HG03064 (cell line): Measurements from ENCODE around the gene TPPP.
"Not testable (repeated sequence)": the region's sequence is repeated elsewhere in the genome, so short reads cannot be mapped to it uniquely, and the experiment has no call there.

ENCODE experiments used
- ATAC-seq: cut with Tn5 transposase; IDR thresholded peaks from one replicate; pipeline ENCODE4 v1.9.1; 2021; ENCODE audit warnings: low read depth; ENCODE audit not compliant: unreplicated experiment

Gene TPPP

GRCh38 chr5:695475-695874, 2.3 kb upstream of the TPPP start:
- not testable (repeated sequence) for ATAC-seq

- ATAC-seq = not testable (repeated sequence)
Observed at GRCh38 chr5:694042-694431, 885 bp upstream of the TPPP start.

DNA sequence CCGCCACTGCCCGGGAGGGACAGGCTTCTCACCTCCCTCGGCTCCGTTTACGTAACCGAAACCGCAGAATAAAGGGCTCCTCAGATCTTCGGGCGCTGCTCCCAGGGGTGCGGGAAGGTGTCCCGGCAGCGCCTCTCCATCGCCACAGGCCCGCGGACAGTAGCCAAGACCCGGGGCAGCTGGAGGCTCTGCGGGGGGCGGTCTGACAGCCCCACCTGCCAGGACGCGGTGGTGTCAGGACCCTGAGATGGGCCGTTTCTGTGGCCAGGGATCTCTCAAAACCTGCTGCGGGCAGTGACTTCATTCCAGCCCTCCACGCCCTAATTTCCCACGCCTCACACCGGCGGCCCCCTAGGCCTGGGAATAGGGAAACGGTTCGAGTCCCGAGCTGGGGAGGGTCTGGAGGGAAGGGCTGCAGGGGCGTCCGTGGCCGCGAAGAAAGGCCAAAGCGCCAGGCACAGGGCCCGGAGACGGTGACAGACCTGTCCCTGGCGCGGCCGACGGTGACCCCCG, 567 bp downstream of the TPPP start:
- peak; percentile 12 for ATAC-seq

GRCh38 chr5:691817-692528, 1.2 kb downstream of the TPPP start:
- ATAC-seq = no peak

- not testable (repeated sequence) for ATAC-seq
Observed at GRCh38 chr5:691049-691448, 2.1 kb downstream of the TPPP start.

DNA sequence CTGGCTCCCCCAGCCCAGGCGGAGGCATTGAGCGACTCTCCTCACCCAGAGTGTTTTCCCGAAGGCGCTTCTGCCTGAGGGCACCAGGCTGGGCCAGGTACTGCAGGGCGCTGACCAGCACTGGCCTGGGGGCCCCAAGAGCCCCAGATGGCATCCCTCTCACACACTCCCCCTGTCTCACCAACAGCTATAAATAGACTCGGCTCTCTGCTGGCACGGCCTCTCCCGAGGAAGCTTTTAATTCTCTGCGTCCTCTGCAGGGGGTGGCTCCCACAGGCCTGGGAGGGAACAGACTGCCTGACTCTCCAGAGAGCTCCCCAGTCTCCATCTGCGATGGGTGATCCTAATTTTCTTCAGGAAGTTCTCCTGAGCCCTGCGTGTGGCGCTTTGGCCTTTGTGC, 2.9 kb downstream of the TPPP start:
- not testable (repeated sequence) for ATAC-seq

DNA sequence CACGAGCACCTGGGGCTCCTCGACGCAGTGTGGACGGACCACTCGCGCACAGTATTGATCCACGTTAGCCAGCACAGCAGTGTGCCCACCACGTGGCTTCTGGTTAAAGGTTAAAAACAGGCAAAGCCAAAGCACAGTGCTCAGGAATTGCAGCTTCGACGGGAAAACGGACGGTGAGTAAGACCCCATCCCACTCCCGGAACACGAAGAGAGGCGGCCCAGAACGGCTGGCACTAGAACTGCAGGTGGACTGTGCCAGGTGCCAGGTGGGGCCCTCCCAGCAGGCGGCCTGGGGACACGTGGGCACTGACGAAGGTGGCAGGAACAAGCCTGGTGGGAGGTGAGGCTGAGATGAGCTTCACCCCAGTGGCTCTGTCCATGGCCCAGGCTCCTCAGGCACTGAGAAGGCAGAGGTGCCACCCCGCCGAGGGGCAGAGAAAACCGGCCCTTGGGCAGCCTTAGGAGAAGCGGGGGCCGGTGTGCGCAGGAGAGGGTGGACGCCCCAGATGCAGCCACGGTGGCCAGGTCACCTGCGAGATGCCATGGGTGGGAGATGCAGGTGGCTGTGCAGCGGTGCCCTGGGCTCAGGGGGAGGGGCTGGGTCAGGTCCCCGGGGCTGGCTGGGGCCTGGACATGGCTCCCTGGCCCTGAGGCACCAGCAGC, 4.7 kb downstream of the TPPP start:
- not testable (repeated sequence) for ATAC-seq

- not testable (repeated sequence) for ATAC-seq
Observed at GRCh38 chr5:686936-687335, 6.2 kb downstream of the TPPP start.

- not testable (repeated sequence) for ATAC-seq
Observed at GRCh38 chr5:686172-686523, 7.0 kb downstream of the TPPP start.

- no peak for ATAC-seq
Observed at GRCh38 chr5:685262-686171, 7.6 kb downstream of the TPPP start.

- no peak for ATAC-seq
Observed at GRCh38 chr5:684751-685216, 8.4 kb downstream of the TPPP start.

DNA sequence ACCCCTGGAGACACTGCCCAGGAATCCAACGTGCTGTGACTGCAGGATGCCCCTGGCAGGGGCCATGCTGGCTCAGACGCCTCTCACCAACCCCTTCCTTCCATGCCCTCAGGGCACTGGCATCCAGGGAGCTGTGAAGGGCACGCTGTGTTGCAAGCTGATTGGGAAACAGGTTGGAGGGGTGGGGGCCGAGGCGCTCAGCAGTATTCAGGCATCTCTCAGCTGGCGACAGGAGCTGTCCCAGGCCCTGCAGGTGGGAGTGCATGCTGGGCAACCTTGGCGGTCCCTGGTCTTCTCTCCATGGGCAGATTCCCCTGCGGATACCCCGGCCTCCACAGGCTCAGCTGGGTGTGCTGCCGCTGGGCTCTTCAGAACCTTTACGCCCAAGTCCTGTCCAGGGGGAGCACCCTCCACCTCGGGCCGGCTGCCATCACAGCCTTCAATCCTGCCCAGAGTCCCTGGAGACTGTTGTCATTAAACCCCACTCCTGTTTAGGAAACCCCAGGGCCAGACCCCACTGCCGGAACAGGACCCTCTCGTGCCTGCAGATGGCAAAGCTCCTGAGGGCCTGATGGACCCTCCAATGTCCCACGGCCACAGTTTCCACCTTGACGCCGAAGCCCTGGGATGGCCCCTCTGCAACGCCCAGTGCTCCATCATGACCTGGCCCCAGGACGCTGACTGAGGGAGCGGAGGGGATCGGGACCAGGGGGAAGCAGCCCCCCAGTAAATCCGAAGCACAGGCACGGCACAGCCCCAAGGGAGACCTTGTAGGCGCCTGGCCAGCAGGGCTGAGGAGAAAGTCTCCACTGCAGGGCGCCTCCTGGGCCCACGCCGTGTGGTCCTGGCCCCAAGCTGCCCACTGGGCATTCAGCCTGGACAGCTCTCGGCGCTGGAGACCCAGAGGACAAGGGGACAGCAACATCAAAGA, 9.3 kb downstream of the TPPP start:
- no peak for ATAC-seq

DNA sequence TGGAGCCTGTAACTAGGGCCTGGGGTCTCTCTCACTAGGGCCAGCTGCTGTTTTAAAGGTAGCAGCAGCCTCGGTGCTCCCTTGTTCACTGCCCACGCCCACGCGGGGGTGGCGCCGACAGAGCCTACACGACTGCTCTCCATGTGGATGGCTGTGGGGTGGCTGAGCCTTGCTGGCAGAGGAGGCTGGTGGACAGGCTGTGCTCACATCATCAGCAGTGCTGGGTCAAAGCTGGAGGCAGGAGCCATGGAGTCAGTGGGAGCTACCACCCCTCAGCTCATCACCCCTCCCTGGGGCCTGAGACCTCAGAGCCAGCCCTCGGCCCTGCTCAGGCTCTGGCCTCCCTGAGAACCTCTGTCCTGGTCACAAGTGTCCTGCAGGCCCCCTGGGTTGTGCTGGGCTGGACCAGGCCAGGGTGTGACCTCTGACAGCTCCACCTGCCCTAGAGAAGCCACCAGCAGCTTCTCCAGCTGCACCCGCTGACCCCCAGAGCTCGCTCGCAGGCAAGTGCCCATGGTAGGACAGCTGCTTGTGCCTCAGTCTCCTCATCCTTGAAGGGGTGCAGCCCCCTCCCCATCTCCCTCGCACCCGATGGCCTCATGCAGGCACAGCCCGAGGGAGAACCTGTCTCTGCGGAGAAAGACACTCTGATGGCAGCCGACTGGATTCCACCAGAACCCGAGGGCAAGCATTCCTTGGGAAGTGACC, 10.3 kb downstream of the TPPP start:
- ATAC-seq = not testable (repeated sequence)

- not testable (repeated sequence) for ATAC-seq
Observed at GRCh38 chr5:682216-682615, 10.9 kb downstream of the TPPP start.

DNA sequence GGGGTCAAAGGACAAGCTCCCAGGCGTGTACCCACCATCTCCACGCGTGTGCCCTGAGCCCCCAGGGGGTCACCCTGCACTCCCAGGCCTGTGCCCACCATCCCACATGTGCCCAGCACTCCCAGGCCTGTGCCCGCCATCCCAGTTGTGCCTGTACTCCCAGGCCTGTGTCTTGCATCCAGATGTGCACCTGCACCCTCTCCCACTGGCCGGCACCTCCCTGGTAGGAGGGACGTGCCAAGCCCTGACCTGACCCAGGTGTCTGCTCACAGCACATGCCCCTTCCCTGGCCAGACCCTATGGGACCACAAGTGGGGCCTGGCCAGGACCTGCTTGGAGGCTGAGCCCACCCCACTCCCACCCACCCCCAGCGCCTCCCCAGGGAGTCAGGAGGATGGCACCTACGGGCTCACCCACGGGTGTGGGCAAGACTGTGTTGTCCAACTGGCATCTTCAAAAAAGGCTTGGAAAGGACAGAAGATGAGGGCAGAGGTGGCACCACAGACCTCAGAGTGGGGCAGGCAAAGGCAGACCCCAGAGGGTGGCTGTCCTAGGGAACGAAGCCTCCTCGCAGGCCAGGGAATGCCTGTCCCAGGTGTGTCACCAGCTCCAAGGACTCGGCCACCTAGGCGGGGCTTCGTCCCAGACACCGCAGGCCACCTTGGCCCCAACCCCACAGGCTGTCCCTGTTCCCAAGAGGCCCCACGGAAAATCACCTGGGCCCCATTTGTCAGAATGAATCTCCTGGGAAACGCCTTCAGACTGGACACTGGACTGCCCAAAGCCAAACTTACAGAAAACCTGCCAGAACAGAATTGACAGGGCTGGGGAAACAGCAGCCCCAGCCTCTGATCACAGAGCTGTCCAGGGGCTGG, 11.6 kb downstream of the TPPP start:
- not testable (repeated sequence) for ATAC-seq

GRCh38 chr5:680836-681235, 12.3 kb downstream of the TPPP start:
- not testable (repeated sequence) for ATAC-seq

- ATAC-seq = not testable (repeated sequence)
Observed at GRCh38 chr5:680118-680795, 12.9 kb downstream of the TPPP start.
